GM12878 (cell line): Measurements from ENCODE around the gene ACTR5. TPM values are rescaled to one million over a fixed set of nuclear protein-coding genes. Genes with fewer than 3 reads are reported as not detected.

Experiments
- ATAC-seq: fragments of 200-7000 bp; cut with Tn5 transposase; 3 replicates; pipeline ENCODE4 v1.9.1; 2020; ENCODE audit warnings: mild to moderate bottlenecking, moderate library complexity
- BruUV-seq: library from RNA; stranded (reverse); fragments of 400-500 nt; replicated peaks from 2 replicates; lab custom pipeline; 2021; lab: Mats Ljungman, UMichigan
- CTCF ChIA-PET: fragments of 300-600 bp; sonication (Branson Sonifier 250); formaldehyde crosslinking; extraction: SDS; loops from one replicate; lab custom pipeline; 2021; ENCODE audit warnings: inconsistent platforms; lab: Yijun Ruan, JAX
- POLR2A ChIA-PET: fragments of 350-600 bp; formaldehyde crosslinking; extraction: SDS; loops from one replicate; lab custom pipeline; 2021; ENCODE audit warnings: inconsistent platforms; lab: Charles Lee
- RAD21 ChIA-PET: fragments of 300-600 bp; sonication (Branson Sonifier 250); formaldehyde crosslinking; loops from one replicate; lab custom pipeline; 2023; ENCODE audit warnings: antibody characterized with exemption; ENCODE audit not compliant: unreplicated experiment; lab: Charles Lee
- SMC1A ChIA-PET: fragments of 300-600 bp; sonication (Branson Sonifier 250); formaldehyde crosslinking; loops from one replicate; lab custom pipeline; 2023; ENCODE audit not compliant: unreplicated experiment, uncharacterized antibody; lab: Charles Lee
- DNase-seq: peaks from one replicate; pipeline ENCODE4 v3.0.0-alpha.2; 2011; ENCODE audit warnings: low read depth, low spot score
- FAIRE-seq: peaks from 3 replicates; lab custom pipeline; 2011; peaks lifted over from hg19 to GRCh38; lab: Jason Lieb, UNC
- H2AFZ ChIP-seq: 2 replicates; pipeline ENCODE4 v1.6.0; 2011; ENCODE audit warnings: low read depth, low read length, control low read depth; ENCODE audit not compliant: control insufficient read depth
- H3K27ac ChIP-seq: 2 replicates; pipeline ENCODE4 v1.5.1; 2011; ENCODE audit warnings: control low read depth; ENCODE audit not compliant: control insufficient read depth, insufficient read depth
- H3K27me3 ChIP-seq, 2 experiments: replicated peaks in 1 of 2; 2 replicates each; pipeline versions ENCODE4 v1.6.0 to v1.6.1; 2011; ENCODE audit warnings: low read length in 1 of 2; ENCODE audit not compliant: control insufficient read depth in 2 of 2, insufficient read depth in 2 of 2
- H3K36me3 ChIP-seq, 2 experiments: 2 replicates each; pipeline ENCODE4 v1.5.1; 2011; ENCODE audit warnings: low read length in 1 of 2; ENCODE audit not compliant: control insufficient read depth in 2 of 2, insufficient read depth in 2 of 2
- H3K4me1 ChIP-seq: 2 replicates; pipeline ENCODE4 v1.6.1; 2011; ENCODE audit warnings: mild to moderate bottlenecking, low read length, moderate library complexity, mixed read lengths; ENCODE audit not compliant: control insufficient read depth, insufficient read depth
- H3K4me2 ChIP-seq: 2 replicates; pipeline ENCODE4 v1.6.0; 2011; ENCODE audit warnings: control low read depth; ENCODE audit not compliant: control insufficient read depth, insufficient read depth
- H3K4me3 ChIP-seq: fragments of 200-600 bp; sonication (generic); 2 replicates; pipeline ENCODE4 v1.5.1; 2016
- H3K79me2 ChIP-seq: 2 replicates; pipeline ENCODE4 v1.6.0; 2011; ENCODE audit warnings: low read length; ENCODE audit not compliant: control insufficient read depth, insufficient read depth
- H3K9ac ChIP-seq: 2 replicates; pipeline ENCODE4 v1.8.0; 2011; ENCODE audit warnings: low read length, control low read depth, mixed read lengths; ENCODE audit not compliant: control insufficient read depth, insufficient read depth
- H3K9me3 ChIP-seq: replicated peaks from 3 replicates; pipeline ENCODE4 v1.5.1; 2011; ENCODE audit warnings: mild to moderate bottlenecking, low read length; ENCODE audit not compliant: control insufficient read depth, insufficient read depth
- H4K20me1 ChIP-seq: 2 replicates; pipeline ENCODE4 v1.6.0; 2011; ENCODE audit not compliant: control insufficient read depth, insufficient read depth
- POLR2A ChIP-seq: IDR thresholded peaks from 2 replicates; pipeline ENCODE4 v1.6.1; 2011; ENCODE audit warnings: low read depth, mild to moderate bottlenecking, low read length
- WGBS: methylation state at CpG from one replicate; pipeline ENCODE4 v1.1.6; 2016; ENCODE audit warnings: low lambda C conversion rate; ENCODE audit not compliant: insufficient replicate concordance, insufficient coverage; ENCODE audit errors: missing lambda C conversion rate; 5-methylcytosine and 5-hydroxymethylcytosine counted together
- in situ Hi-C: fragments of 300-500 bp; cut with MboI; formaldehyde crosslinking; loops from 9 replicates; pipeline ENCODE4 v1.14.3; 2018; ENCODE audit warnings: mixed read lengths
- intact Hi-C: fragments of 100-400 bp; cut with micrococcal nuclease; formaldehyde crosslinking; loops from one replicate; pipeline ENCODE4 v1.14.2; 2022; ENCODE audit not compliant: unreplicated experiment
- polyA plus RNA-seq, 11 experiments: library from polyadenylated mRNA; depleted of rRNA in 4 of 11; unstranded in 6 of 11; stranded (reverse) in 5 of 11; fragments of >200 nt; fragmentation: Nextera tagmentation in 4 of 11; fragmentation: Illumina TruSeq in 1 of 11; extraction: Ambion mirVana in 4 of 11; extraction: Trizol in 1 of 11; gene quantifications; 1 replicate in 1 of 11; 2 replicates in 10 of 11; pipeline versions ENCODE4 v1.2.1 to v1.2.3, GENCODE V29; 2011 to 2016; ENCODE audit warnings: inconsistent platforms in 2 of 11, missing spikeins in 2 of 11, low read depth in 1 of 11
- total RNA-seq, 4 experiments: library from RNA; depleted of rRNA in 3 of 4; stranded (reverse); fragments of >200 nt in 3 of 4; fragmentation: Illumina TruSeq in 1 of 4; extraction: Trizol in 1 of 4; gene quantifications; 2 replicates each; pipeline versions ENCODE4 v1.2.1 to v1.2.3, GENCODE V29; 2013 to 2021
- TF ChIP-seq, protein P1 (sequence below): fragments of 450-650 bp; IDR thresholded peaks from 2 replicates; pipeline ENCODE4 v1.6.1; 2016; ENCODE audit warnings: mild to moderate bottlenecking, moderate library complexity, borderline replicate concordance

The ACTR5 gene
- total and polyA plus RNA-seq, 10 of the 15 experiments (the other 5 are each of a cell fraction or from before 2014, with no cell fraction given) = 0.52 to 14.7 (median 8.8) TPM

DNA sequence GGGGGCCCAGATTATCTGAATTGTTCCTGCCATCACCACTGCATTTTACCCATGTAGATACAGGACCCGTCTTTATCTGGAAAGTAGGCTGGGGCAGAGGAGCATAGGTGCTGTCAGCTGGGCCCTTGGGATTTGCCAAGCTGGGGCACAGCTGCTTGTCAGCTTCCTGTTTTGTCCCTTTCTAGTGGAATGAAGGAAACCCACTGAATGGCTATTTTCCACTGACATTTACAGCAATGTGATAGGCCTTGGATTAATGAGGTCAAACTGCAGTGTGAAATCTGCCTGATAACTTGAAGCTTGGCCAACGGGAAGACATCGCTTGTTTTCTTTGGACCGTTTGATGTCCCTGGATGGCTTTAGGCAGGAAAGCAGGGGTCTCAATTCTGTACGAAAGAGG is 63.9 kb downstream of the ACTR5 start:
- Histone ChIP-seq H3K4me1 (peaks cover 61% of the 10 kb centered on the region), H4K20me1 (peaks cover 3% of the 10 kb centered on the region; the same call in 1 of the 2 replicates), H3K9me3 (no peaks in the 10 kb centered on the region), H2AFZ (no peak overlapping the region), H3K27ac (peak overlapping the region; percentile 84; the same call in 1 of the 2 replicates), H3K4me3 (peak overlapping the region; percentile 60; the same call in 1 of the 2 replicates), H3K9ac (no peak overlapping the region), H3K4me2 (peak overlapping the region; percentile 87), H3K36me3 (peaks cover 2 to 4% of the 10 kb centered on the region in 2 experiments), H3K79me2 (peaks cover 96% of the 10 kb centered on the region), H3K27me3 (no peaks in the 10 kb centered on the region)
- ChIA-PET CTCF (interaction anchor here (1.0 to 3.7 kb wide), 5 partner anchors 10 to 80 kb away, joined by 4 to 17 read pairs (median 5); no protein-coding TSS in a partner anchor), SMC1A (interaction anchor here (1.0 to 11.1 kb wide), 8 partner anchors 14 to 80 kb away, joined by 3 to 187 read pairs (median 14); no protein-coding TSS in a partner anchor), POLR2A (interaction anchor here (0.5 to 1.4 kb wide), 10 partner anchors 9 to 149 kb away, joined by 3 to 8 read pairs (median 4); no protein-coding TSS in a partner anchor), RAD21 (interaction anchor here (0.8 to 2.8 kb wide), 11 partner anchors 10 to 81 kb away, joined by 3 to 14 read pairs (median 5); no protein-coding TSS in a partner anchor)
- in situ Hi-C loops (no loop called here), intact Hi-C loops (no loop called here)
- DNase-seq (no peak), ATAC-seq (no peak), FAIRE-seq (no peak)
- TF ChIP-seq POLR2A = 0 out of 2 replicates have a peak, but pooled peaks have one; percentile 2
- TF ChIP-seq, protein P1, sequence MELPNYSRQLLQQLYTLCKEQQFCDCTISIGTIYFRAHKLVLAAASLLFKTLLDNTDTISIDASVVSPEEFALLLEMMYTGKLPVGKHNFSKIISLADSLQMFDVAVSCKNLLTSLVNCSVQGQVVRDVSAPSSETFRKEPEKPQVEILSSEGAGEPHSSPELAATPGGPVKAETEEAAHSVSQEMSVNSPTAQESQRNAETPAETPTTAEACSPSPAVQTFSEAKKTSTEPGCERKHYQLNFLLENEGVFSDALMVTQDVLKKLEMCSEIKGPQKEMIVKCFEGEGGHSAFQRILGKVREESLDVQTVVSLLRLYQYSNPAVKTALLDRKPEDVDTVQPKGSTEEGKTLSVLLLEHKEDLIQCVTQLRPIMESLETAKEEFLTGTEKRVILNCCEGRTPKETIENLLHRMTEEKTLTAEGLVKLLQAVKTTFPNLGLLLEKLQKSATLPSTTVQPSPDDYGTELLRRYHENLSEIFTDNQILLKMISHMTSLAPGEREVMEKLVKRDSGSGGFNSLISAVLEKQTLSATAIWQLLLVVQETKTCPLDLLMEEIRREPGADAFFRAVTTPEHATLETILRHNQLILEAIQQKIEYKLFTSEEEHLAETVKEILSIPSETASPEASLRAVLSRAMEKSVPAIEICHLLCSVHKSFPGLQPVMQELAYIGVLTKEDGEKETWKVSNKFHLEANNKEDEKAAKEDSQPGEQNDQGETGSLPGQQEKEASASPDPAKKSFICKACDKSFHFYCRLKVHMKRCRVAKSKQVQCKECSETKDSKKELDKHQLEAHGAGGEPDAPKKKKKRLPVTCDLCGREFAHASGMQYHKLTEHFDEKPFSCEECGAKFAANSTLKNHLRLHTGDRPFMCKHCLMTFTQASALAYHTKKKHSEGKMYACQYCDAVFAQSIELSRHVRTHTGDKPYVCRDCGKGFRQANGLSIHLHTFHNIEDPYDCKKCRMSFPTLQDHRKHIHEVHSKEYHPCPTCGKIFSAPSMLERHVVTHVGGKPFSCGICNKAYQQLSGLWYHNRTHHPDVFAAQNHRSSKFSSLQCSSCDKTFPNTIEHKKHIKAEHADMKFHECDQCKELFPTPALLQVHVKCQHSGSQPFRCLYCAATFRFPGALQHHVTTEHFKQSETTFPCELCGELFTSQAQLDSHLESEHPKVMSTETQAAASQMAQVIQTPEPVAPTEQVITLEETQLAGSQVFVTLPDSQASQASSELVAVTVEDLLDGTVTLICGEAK = no peak
- BruUV-seq = no TSS peak
- WGBS = 43% methylated on average over 5 of the region's 5 CpGs
